Nucleus accumbens (tissue), 56 donors: Measurements from ENCODE around the gene ZSCAN5C.
"Not testable (repeated sequence)": the region's sequence is repeated elsewhere in the genome, so short reads cannot be mapped to it uniquely, and the experiment has no call there.

ENCODE experiments used
- DNase-seq, 56 donors: peaks; one replicate each; lab custom pipeline; 2025; lab: John Stamatoyannopoulos, UW

ZSCAN5C gene

DNA sequence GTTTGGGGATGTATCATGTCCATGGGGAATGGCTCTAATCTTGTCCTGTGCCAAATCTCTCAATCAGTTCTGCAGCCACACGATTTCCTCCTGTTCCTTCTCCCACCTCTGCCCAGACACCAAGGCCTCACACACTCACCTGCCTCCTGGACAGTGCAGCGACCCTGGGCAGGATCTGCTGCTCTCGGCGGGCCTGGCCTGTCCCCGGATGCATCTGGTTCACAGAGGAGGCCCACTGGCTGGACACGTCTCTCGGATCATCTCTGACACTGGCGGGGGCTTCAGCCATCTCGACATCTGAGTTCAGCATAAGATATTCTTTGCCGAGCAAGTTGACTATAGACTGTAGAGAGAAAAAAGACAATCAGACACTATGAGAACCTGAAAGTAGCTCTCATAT lies 10.4 kb upstream of the ZSCAN5C start:
- DNase-seq, result no peak

DNA sequence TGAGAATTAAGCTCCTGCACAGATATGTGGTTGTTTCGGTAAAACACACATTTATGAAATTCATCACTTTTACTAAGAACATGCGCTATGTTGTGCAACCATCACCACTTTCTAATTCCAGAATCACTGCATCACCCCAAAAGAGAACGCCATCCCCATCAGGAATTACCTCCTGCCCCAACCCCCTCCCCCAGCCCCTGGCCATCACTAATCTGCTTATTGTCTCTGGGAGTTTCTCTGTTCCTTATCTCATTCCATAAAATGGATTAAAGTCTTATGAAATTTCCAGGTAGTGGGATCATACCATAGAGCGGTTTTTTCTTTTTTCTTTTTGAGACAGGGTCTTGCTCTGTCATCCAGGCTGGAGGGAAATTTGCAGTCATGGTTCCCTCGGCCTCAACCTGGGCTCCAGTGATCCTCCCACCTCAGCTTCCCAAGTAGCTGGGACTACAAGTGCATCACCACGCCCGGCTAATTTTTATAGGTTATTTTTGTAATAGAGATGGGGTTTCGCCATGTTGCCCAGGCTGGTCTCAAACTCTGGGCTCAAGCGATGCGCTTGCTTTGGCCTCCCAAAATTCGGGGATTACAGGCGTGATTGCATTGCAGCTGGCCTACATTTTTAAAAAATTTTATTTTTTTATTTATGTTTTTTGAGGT lies 8.0 kb upstream of the ZSCAN5C start:
- DNase-seq, result no peak

DNA sequence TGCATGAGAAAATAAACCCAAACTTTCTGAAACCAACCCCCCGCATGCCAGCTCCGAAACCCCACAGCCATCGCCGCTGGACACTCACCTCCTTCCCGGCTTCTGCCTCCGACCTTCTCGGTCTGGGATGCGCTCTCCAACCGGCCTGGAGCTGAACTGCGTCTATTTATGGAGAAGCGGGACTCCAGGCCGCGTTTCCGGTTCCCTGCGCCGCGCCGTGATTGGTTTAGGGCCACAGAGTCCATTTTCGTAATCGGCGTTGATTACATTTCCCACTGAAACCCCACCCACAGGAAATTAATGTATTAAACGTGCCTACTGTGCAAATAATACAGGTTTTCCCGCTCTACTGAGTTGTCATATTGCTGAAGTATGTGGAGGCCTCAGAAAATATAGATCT lies 4.4 kb upstream of the ZSCAN5C start, which contains the start of gene ZSCAN5B:
Gene ZSCAN5B (minus strand): TSS at position 138 of the 400 bp plus-strand sequence. CDS start 4,731 bp downstream, outside the sequence.
- DNase-seq, result not testable (repeated sequence)

DNA sequence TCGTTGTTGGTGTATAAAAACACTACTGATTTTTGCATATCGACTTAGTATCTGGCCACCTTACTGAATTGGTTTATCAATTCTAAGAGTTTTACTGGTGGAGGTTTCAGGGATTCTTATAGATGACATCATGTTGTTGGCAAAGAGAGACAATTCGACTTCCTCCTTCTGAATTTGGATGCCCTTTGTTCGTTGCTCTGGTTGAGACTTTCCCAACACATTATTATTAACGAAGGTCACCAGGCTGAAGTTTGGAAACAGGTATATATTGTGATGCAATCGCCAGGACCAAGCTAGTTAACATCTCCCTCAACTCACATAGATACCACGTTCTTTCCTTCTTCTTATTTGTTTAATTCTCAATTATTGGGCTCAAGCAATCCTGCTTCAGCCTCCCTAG lies 2.4 kb upstream of the ZSCAN5C start:
- no peak for DNase-seq

DNA sequence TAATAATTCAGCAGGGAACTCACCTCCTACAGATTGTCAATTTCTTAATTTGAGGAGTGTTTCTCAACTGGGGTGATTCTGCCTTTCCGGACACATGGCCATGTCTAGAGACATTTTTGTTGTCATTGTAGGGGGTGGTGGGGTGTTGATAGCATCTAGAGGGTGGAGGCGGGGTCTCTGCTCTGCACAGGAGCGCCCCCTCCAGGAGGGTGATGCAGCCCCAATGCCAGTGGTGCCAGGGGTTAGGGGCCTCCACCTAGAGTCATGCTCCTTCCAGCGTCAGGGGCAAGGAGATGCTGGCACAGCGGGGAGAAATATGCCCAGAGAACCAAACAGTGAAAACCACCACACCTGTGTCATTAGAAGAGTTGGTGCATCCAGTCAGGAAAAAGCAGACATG lies 5.5 kb downstream of the ZSCAN5C start:
- DNase-seq, result not testable (repeated sequence)

DNA sequence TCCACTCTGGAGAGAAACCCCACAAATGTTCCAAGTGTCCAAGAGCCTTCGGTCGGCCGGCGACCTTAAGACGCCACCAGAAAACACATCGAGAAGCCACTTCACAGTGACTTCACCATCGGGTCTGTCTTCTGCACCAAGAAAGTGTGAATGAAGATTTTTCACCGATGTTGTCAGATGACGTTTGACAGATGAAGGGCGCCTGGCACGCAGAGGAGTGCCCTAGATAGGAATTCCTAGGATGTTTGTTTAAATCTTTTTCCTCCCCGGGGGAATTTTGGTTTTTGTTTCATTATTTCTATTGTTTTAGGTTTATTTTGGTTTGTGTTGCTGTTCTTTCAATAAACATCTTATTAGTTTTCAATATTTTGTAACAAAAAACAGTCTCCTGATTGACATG lies 7.0 kb downstream of the ZSCAN5C start:
- no peak for DNase-seq

DNA sequence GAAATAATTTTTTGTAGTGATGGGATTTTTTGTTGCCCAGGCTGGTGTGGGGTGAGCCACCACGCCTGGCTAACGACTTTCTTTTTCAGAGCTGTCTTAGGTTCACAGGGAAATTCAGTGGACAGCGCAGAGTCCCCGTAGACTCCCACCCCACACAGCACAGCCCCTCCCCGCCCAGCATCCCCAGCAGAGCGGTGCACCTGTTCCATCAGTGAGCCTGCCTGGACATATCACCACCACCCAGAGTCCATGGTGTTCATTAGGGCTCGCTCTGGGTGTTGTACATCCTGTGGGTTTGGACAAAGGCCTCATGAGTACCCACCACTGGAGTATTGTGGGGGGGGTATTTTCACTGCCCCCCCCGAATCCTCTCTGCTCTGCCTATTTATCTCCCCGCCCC lies 8.0 kb downstream of the ZSCAN5C start:
- DNase-seq, result not testable (repeated sequence)

DNA sequence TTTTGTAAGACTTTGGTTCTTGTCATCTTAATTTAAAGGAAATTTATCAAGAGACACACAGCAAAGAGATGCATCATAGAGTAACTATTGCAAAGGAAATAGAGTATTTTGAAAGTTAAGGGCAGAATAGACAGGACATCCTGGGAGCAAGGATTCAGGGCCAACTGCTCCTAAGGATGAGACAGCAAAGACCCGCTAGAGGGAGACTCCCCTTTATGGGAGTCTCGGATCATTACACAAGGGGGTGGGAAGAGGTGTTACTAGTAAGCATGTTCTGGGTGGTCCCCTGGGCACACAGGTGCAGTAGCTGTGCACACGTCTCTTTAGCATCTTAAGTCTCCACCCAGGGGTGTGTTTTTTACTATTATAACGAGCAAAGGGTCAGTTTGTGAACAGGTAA lies 9.6 kb downstream of the ZSCAN5C start:
- DNase-seq, result no peak

DNA sequence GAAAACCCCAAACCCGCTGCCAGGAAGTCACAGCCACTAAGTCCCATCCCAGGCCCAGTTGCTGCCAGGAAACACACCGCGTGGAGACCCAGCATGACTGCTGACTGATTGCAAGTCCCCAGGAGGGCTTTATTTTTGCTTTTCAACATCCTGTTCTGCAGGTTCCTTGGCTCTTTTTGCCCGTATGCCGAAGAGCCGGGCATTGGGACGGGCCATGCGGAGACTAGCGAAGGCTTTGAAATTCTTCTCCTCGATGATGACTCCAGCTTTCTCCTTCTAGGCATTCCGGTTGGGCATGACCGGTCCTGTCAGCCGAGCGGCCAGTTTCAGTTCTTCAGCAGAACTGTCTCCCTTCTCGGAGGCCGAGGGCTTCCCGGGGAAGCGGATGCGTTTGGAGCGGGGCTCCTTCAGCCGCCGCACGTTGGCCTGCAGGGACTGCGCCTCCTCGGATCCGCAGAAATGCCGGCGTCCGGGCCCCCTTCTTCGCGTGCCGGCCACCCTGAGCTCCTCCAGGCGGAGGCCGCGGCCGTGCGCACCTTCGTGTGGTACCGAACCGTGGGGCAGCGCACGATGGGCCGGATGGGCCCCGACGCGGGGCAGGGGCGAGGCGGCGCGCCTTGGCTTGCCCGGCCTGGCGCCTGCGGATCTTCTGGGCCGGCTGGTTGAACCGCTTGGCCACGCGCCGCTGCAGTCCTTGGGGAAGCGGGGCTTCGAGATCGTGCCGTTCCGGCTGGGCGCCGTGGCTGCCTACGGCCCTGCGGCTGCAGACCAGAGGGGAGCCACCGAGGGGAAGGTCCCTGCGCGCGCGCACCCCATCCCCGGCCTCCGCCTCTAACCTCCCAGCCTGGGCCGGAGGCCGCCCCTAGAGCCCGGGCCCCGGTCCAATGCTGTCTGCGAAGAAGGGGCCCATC lies 15.2 kb downstream of the ZSCAN5C start:
- peak in 4 of 56 donors; percentile 0 to 19 (median 3) for DNase-seq

DNA sequence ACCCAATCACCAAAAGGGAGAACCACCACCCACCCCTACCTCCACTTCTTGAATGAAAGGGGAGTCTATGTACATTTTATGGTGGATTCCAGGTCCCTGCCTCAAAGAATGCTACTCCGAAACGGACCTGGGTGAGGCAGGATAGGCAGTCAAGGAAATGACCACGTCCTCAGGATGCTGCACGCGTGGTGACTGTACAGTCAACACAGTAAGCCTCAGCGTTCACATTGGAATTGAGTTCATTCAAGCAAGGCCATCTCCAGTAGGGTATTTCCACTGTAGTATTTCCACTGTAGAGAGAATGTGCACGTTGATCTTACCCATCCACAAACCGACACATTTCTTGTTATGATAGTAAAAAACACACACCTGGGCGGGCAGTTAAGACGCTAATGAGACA lies 16.9 kb downstream of the ZSCAN5C start:
- DNase-seq, result no peak

DNA sequence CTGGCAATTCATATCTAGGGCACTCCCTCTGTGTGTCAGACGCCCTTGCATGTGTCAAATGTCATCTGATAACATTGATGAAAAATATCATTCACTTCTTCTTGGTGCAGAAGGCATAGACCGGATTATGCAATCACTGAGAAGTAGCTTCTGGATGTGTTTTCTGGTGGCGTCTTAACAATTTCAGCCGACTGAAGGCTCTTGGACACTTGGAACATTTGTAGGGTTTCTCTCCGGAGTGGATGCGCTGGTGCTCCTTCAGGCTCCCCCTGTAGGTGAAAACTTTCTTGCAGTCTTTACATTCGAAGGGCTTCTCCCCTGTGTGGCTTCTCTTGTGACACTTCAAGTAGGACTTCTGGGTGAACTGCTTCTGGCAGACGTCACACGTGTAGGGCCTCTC lies 19.4 kb downstream of the ZSCAN5C start:
- not testable (repeated sequence) for DNase-seq

DNA sequence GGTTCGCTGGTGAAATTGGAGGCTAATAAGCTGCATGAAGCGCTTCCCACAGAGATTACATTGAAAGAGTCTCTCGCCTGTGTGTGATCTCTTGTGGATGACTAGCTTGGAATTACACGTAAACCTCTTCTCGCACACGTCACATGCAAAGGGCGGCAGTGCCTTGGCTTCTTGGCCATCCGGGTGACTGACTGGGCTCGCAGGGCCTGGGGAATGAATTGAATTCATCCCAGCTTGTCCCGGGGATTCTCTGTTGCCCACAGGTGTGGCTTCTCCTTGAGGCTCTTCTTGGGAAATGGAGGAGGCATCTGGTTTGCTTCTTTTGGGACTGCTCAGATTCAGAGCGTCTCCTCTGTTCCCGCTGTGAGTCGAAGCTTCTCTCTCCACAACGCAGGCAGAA lies 19.8 kb downstream of the ZSCAN5C start:
- DNase-seq, result no peak

DNA sequence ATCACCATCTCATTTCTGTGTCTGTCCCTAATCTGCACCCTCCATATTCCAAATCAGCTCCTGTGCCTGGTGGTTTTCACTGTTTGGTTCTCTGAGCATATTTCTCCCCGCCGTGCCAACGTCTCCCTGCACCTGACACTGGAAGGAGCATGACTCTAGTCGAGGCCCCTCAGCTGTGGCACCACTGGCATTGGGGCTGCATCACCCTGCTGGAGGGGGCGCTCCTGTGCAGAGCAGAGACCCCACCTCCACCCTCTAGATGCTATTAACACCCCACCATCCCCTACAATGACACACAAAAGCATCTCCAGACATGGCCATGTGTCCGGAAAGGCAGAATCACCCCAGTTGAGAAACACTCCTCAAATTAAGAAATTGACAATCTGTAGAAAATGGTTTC lies 20.8 kb downstream of the ZSCAN5C start:
- DNase-seq, result no peak

DNA sequence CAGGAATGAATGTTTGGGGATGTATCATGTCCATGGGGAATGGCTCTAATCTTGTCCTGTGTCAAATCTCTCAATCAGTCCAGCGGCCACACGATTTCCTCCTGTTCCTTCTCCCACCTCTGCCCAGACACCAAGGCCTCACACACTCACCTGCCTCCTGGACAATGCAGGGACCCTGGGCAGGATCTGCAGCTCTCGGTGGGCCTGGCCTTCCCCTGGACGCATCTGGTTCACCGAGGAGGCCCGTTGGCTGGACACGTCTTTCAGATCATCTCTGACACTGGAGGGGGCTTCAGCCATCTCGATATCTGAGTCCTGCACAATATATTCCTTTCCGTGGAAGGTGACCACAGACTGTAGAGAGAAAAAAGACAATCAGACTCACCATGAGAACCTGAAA lies 21.4 kb downstream of the ZSCAN5C start:
- DNase-seq, result no peak

DNA sequence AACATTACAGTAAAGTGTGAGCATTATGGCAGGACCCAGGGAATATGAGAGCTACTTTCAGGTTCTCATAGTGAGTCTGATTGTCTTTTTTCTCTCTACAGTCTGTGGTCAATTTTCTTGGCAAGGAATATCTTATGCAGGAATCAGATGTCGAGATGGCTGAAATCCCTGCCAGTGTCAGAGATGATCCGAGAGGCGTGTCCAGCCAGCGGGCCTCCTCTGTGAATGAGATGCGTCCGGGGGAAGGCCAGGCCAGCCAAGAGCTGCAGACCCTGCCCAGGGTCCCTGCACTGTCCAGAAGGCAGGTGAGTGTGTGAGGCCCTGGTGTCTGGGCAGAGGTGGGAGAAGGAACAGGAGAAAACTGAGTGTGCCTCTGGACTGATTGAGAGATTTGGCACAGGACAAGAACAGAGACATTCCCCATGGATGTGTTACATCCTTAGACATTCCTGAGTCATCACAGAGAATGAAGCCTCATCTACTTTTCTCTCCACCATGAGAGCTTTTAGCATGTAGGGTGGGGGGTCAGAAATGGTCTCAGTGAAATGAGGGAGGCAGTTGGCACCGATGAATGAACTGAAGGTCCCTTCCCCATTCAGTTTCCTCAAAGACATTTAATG lies 43.2 kb downstream of the ZSCAN5C start:
- no peak for DNase-seq

DNA sequence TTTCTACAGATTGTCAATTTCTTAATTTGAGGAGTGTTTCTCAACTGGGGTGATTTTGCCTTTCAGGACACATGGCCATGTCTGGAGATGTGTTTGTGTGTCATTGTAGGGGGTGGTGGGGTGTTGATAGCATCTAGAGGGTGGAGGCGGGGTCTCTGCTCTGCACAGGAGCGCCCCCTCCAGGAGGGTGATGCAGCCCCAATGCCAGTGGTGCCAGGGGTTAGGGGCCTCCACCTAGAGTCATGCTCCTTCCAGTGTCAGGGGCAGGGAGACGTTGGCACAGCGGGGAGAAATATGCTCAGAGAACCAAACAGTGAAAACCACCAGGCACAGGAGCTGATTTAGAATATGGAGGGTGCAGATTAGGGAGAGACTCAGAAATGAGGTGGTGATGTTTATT lies 43.7 kb downstream of the ZSCAN5C start:
- not testable (repeated sequence) for DNase-seq

DNA sequence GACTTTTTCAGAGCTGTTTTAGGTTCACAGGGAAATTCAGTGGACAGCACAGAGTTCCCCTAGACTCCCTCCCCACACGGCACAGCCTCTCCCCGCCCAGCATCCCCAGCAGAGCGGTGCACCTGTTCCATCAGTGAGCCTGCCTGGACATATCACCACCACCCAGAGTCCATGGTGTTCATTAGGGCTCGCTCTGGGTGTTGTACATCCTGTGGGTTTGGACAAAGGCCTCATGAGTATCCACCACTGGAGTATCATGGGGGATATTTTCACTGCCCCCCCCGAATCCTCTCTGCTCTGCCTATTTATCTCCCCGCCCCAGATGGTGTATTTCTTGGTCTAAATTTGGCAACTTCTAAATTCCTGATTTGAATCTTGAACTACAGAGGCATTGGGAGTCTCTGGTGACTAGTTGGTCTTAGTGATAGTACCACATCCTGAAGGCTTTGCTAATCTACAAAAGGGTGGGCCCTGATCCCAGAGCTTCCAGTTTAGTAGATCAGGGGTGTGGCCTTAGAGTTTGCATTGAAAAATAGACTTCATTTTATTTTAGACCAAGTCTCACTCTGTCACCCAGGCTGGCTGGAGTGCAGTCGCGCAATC lies 46.8 kb downstream of the ZSCAN5C start:
- DNase-seq, result not testable (repeated sequence)

DNA sequence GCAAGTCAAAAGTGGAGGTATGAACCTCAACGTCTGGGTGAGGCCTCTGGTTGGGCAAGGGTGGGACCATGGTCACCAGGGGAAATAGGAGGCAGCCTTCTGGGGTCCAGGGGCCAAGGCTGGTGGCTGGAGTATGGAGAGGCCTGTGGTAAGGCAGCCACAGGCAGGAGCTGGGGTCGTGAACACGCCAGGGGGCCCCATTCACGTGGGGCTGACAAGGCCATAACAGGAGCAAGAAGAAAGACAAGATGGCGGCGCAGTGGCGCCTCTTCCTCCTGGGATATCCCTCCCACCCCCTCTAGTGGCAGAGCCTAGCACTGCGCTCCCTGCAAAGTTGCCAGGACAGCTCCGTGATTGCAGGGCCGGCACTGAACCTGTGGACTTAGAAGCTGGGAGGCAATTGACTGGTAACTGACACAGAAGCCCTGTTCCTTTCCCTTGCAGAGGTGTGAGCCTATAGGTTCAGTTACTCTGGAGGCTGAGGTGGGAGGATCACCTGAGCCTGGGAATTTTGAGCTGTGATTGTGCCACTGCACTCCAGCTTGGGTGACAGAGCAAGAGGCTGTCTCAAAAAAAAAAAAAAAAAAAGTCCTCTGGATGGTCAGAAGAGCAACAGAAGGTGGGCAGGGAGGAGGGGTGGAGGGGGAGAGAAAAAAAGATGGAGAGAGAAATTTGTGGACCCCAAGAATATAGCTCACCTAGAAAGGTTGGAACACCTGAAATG lies 50.8 kb downstream of the ZSCAN5C start:
- DNase-seq, result peak in 47 of 56 donors; percentile 0 to 63 (median 15)

DNA sequence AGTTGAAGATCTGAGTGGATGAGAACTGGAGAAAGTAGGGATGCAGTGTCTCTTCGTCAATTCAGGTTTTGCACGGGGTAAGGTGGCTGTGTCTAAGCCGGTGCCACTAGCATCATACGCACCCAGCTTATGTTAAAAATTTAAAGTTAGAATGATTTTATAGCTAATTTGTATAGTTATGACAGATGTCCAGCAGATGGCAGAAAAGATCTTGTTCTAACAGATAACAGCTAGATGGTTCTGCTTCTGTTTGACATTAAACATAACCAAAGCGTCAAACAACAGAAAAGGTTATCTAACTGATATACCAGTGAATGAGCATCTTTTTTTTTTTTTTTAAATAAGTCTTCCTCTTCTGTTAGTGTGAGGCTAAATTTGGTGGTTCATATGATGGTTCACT lies 51.7 kb downstream of the ZSCAN5C start:
- no peak for DNase-seq

DNA sequence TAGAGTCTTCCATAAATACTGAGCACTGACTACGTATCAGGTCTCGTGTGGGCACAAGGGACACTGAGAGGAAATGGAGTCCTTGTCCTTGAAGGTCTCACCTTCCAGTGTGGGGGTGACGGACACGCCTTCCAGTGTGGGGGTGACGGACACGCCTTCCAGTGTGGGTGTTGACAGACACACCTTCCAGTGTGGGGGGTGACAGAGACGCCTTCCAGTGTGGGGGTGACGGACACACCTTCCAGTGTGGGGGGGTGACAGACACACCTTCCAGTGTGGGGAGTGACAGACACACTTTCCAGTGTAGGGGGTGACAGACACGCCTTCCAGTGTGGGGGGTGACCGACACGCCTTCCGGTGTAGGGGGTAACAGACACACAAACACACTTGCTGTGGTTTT lies 56.2 kb downstream of the ZSCAN5C start:
- DNase-seq, result no peak
